GM12872 (cell line): ENCODE data around the gene RIN2.

Experiments
- TF ChIP-seq, protein P1 (sequence below): IDR thresholded peaks from 3 replicates; pipeline ENCODE4 v1.5.1; 2011; ENCODE audit warnings: low read depth, mild to moderate bottlenecking, low read length, moderate library complexity; ENCODE audit not compliant: insufficient read depth

The RIN2 gene

DNA sequence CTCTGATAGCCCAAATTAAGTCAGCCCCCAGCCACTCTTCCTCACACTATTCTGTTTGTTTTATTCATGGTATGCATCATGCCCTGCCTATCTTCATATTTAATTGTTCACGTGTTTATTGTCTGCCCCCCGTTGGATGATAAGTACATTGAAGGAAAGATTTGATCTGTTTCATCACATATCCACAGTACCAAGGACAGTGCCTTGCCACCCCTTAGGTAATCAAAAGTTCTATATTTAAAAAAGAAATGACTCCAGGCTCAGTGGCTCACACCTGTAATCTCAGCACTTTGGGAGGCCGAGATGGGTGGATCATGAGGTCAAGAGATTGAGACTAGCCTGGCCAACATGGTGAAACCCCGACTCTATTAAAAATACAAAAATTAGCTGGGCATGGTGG, 10.2 kb upstream of the RIN2 start:
- TF ChIP-seq, protein P1, sequence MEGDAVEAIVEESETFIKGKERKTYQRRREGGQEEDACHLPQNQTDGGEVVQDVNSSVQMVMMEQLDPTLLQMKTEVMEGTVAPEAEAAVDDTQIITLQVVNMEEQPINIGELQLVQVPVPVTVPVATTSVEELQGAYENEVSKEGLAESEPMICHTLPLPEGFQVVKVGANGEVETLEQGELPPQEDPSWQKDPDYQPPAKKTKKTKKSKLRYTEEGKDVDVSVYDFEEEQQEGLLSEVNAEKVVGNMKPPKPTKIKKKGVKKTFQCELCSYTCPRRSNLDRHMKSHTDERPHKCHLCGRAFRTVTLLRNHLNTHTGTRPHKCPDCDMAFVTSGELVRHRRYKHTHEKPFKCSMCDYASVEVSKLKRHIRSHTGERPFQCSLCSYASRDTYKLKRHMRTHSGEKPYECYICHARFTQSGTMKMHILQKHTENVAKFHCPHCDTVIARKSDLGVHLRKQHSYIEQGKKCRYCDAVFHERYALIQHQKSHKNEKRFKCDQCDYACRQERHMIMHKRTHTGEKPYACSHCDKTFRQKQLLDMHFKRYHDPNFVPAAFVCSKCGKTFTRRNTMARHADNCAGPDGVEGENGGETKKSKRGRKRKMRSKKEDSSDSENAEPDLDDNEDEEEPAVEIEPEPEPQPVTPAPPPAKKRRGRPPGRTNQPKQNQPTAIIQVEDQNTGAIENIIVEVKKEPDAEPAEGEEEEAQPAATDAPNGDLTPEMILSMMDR, result no peak

DNA sequence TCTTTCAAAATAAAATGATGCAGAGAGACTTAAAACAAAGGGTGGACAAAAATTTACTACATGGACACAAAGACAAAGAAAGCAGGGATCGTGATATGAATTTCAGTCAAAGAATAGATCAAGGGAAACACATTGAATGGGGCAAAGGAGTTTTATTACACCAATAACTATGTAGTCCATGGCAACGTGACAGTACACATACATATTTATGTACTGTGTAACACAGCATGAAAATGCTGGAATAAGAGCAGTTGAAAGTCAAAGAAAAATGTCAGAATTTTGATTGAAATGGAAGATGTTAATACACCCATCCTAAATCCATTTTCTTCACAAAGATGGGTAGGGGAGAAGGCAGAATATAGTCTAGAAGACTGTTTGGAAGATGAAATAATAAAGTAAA, 9.4 kb upstream of the RIN2 start:
- TF ChIP-seq, protein P1, result no peak

DNA sequence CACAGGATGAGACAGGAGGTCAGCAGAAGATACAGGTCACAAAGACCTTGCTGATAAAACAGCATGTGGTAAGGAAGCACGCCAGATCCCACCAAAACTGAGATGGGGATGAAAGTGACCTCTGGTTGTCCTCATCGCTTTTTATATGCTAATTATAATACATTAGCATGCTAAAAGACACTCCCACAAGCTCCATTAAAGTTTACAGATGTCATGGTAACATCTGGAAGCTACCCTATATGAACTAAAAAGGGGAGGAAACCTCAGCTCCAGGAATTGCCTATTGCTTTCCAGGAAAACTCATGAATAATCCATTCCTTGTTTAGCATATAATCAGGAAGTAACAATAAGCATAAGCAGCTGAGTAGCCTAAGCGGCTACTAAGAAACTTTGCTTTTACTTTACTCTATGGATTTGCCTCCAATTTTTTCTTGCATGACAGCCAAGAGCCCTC, 8.4 kb upstream of the RIN2 start:
- TF ChIP-seq, protein P1, result no peak

DNA sequence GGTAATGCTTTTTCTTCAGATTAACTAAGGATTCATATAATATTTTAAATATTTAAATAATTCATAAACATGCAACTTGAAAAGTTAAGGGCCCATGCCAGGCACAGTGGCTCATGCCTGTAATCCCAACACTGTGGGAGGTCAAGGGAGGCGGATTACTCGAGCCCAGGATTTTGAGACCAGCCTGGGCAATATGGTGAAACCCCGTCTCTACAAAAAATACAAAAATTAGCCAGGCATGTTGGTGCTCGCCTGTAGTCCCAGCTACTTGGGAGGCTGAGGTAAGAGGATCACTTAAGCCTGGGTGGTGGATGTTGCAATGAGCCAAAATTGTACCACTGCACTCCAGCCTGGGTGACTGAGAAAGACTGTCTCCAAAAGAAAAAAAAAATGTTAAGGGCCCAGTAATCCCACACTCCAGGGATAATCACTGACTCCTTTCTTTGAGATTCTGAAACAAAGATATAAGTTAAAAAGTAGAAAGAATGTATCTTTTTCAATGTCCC, 7.9 kb upstream of the RIN2 start:
- TF ChIP-seq, protein P1, result no peak

DNA sequence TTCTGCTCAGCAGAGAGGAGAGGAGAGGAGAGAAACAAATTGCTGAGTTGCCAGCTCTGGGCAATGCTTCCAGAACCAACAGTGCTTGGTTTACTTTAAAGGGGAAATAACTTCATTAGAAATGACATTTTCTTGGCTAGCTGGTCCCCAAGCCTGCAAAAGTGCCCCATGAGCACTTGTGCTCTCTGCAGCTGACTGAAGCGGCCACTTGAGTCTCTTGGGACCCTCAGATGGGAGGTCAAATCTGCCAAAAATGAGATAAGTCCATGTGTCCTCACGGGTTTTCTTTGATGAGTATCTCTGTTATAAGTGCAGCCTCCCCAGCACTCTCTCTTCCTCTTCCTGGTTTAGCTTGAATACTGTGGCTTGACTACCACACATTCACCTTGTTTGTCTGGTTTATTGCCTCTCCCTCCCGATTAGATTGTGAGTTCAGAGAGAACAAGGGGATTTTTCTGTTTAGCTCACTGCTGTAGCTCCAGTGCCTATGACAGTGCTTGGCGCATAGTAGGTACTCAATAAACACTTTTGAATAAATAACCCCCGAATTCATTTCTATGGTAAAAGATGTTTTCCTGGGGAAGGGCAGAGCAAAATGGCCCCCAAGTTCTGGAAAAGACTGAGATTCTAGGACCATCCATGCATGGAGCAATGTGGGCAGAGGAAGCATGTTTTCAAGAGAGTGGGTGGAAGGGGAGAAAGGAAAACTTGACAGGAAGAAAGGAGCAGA, 7.0 kb upstream of the RIN2 start:
- TF ChIP-seq, protein P1, result no peak

- TF ChIP-seq, protein P1, result no peak
Measured at GRCh38 chr20:19756761-19757486, 1.1 kb upstream of the RIN2 start.

- TF ChIP-seq, protein P1, result no peak
Measured at GRCh38 chr20:19757487-19758132, 448 bp upstream of the RIN2 start.
